Fibroblast of the aortic adventitia (primary cell): ENCODE results near the gene MFSD2B. TPM values are rescaled to one million over a fixed set of nuclear protein-coding genes. Genes with fewer than 3 reads are reported as not detected.

Experiments
- DNase-seq: peaks from one replicate; pipeline ENCODE4 v3.0.0-alpha.2; 2010; ENCODE audit warnings: low read depth
- H3K4me3 ChIP-seq: 2 replicates; pipeline ENCODE4 v1.5.1; 2011; ENCODE audit warnings: low read depth, mild to moderate bottlenecking, control low read depth, low read length, moderate library complexity
- CTCF ChIP-seq: IDR thresholded peaks from 2 replicates; pipeline ENCODE4 v1.5.1; 2011; ENCODE audit warnings: mild to moderate bottlenecking, low read length, control low read depth, inconsistent platforms; ENCODE audit not compliant: insufficient read depth
- total RNA-seq: library from RNA; depleted of rRNA; stranded (reverse); fragments of >200 nt; gene quantifications from 2 replicates; pipeline ENCODE4 v1.2.3, GENCODE V29; 2012; ENCODE audit warnings: low replicate concordance

The MFSD2B gene
- total RNA-seq, result not detected in 2 replicates

GRCh38 chr2:24009680-24010476 lies at the start of gene MFSD2B:
TSS of gene MFSD2B (plus strand) at chr2:24010085. CDS start at chr2:24010097, 12 bp downstream.
- H3K4me3 ChIP-seq, result peak within 1 kb of the TSS; percentile 55
- peak; percentile 11 for DNase-seq
- no peak for TF ChIP-seq CTCF

DNA sequence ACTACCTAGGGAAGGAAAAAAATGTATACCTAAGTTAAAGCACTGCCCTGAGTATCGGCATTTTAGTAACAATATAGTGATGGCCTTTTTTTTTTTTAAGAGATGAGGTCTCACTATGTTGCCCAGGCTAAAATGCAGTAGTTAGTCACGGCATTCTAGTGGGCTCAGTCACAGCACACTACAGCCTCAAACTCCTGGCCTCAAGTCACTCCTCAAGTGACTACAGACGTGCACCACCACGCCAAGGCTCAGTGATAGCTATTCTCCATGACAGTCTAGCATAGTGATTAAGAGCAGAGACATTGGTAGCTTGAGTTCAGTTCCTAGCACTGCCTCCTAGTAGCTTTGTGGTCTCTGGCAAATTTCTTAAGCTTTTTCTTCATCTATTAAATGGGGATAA lies 42.0 kb upstream of the MFSD2B start:
- no peak for TF ChIP-seq CTCF
- no peak for DNase-seq
- H3K4me3 ChIP-seq, result no peak overlapping the region

DNA sequence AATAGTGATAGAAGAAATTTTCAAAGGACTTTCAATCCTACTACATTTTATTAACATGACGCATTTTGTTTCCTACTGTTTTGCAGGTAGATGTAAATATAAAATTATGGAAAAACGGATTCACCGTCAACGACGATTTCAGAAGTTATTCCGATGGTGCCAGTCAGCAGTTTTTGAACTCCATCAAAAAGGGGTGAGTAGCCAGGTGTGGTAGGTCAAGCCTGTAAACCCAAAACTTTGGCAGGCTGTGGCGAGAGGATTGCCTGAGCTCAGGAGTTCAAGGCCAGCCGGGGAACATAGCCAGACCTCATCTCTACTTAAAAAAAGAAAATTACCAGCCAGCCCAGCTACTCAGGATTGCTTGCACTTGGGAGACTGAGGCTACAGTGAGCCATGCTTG lies 33.0 kb upstream of the MFSD2B start:
- no peak overlapping the region for H3K4me3 ChIP-seq
- DNase-seq, result no peak
- TF ChIP-seq CTCF, result no peak

DNA sequence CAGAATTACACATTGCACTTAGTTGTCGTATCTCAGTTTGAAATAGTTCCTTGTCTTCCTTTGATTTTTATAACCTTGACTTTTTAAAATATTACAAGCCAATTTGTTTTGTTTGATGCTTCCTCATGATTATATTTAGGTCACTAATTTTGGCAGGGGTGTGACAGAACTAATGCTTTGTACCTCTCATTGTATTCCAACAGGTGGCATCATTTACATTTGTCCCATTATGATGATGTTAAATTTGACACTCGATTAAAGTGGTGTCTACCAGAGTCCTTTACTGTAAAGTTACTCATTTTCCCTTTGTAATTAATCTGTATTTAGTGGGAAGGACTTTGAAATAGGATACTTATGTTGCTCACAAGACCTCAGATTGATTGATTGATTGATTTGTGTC lies 21.5 kb upstream of the MFSD2B start:
- no peak overlapping the region for H3K4me3 ChIP-seq
- DNase-seq, result peak; percentile 18
- TF ChIP-seq CTCF, result no peak

- no peak overlapping the region for H3K4me3 ChIP-seq
- DNase-seq, result no peak
- TF ChIP-seq CTCF, result no peak
Observed at GRCh38 chr2:23992931-23993330, 17.0 kb upstream of the MFSD2B start.

DNA sequence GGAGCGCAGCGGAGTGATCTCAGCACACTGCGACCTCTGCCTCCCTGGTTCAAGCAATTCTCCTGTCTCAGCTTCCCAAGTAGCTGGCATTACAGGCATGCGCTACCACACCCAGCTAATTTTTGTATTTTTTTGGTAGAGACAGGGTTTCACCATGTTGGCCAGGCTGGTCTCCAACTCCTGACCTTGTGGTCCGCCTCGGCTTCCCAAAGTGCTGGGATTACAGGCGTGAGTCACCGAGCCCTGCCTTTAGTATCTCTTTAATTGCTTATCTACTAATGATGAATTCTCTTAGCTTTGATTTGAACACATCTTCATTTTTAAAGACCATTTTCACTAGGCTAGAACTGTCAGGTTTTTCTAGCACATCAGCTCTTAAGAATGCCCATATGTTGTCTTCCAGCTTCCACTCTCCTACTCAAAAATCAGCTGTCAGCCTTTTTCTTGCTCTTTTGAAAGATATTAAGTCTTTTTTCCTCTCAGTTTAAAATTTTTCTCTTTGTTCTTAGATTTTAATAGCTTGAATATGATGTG lies 16.1 kb upstream of the MFSD2B start:
- TF ChIP-seq CTCF, result no peak
- H3K4me3 ChIP-seq, result no peak overlapping the region
- no peak for DNase-seq
